Measurements from ENCODE around the gene MTERF2. TPM values are rescaled to one million over a fixed set of nuclear protein-coding genes. Genes with fewer than 3 reads are reported as not detected.

Gene MTERF2
- total and polyA plus RNA-seq, 10 of the 15 experiments (the other 5 are each of a cell fraction or from before 2014, with no cell fraction given), result 2.1 to 9.8 (median 6.7) TPM

DNA sequence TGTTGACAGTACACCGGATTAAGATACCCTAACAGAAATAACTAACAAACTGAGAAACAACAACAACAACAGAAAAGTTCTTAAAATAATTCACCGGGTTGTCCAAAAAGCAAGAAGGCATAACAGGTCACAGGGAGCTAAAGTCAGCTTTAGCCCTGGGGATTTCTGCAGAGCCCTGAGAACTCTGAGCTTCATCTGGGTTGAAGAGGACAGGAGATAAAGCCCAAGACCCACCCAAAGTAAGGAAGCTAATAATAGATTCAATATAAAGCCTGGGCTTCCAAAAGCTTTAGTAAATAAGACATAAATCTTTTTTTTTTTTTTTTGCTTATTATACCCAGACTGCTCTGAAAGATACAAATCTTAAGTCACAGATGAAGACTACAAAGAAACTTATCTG lies 44.1 kb upstream of the MTERF2 start:
- Histone ChIP-seq H4K20me1 (ENCODE audit: control insufficient read depth, insufficient read depth) (no peaks in the 10 kb centered on the region), H3K79me2 (ENCODE audit: control insufficient read depth, insufficient read depth, low read length) (no peaks in the 10 kb centered on the region), H3K9me3 (replicated peaks; ENCODE audit: control insufficient read depth, insufficient read depth, low read length) (no peaks in the 10 kb centered on the region), H3K4me2 (ENCODE audit: control insufficient read depth, insufficient read depth) (no peak overlapping the region), H3K27ac (ENCODE audit: control insufficient read depth, insufficient read depth) (no peak overlapping the region), H3K27me3 (replicated peaks in 1 of 2; ENCODE audit: control insufficient read depth in 2 of 2, insufficient read depth in 2 of 2, low read length in 1 of 2) (no peaks in the 10 kb centered on the region), H3K4me1 (ENCODE audit: control insufficient read depth, insufficient read depth, low read length) (no peaks in the 10 kb centered on the region), H2AFZ (ENCODE audit: control insufficient read depth, low read depth, low read length) (no peak overlapping the region), H3K36me3 (ENCODE audit: control insufficient read depth in 2 of 2, insufficient read depth in 2 of 2, low read length in 1 of 2) (no peaks in the 10 kb centered on the region), H3K9ac (ENCODE audit: control insufficient read depth, insufficient read depth, low read length) (no peak overlapping the region), H3K4me3 (no peak overlapping the region)
- no peak for TF ChIP-seq KDM1A (IDR thresholded peaks at IDR 0.05; ENCODE audit: borderline replicate concordance)
- TF ChIP-seq, protein P1, sequence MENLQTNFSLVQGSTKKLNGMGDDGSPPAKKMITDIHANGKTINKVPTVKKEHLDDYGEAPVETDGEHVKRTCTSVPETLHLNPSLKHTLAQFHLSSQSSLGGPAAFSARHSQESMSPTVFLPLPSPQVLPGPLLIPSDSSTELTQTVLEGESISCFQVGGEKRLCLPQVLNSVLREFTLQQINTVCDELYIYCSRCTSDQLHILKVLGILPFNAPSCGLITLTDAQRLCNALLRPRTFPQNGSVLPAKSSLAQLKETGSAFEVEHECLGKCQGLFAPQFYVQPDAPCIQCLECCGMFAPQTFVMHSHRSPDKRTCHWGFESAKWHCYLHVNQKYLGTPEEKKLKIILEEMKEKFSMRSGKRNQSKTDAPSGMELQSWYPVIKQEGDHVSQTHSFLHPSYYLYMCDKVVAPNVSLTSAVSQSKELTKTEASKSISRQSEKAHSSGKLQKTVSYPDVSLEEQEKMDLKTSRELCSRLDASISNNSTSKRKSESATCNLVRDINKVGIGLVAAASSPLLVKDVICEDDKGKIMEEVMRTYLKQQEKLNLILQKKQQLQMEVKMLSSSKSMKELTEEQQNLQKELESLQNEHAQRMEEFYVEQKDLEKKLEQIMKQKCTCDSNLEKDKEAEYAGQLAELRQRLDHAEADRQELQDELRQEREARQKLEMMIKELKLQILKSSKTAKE (IDR thresholded peaks at IDR 0.05; ENCODE audit: low read depth, poor library complexity, severe bottlenecking), result no peak
- TF ChIP-seq, protein P2, sequence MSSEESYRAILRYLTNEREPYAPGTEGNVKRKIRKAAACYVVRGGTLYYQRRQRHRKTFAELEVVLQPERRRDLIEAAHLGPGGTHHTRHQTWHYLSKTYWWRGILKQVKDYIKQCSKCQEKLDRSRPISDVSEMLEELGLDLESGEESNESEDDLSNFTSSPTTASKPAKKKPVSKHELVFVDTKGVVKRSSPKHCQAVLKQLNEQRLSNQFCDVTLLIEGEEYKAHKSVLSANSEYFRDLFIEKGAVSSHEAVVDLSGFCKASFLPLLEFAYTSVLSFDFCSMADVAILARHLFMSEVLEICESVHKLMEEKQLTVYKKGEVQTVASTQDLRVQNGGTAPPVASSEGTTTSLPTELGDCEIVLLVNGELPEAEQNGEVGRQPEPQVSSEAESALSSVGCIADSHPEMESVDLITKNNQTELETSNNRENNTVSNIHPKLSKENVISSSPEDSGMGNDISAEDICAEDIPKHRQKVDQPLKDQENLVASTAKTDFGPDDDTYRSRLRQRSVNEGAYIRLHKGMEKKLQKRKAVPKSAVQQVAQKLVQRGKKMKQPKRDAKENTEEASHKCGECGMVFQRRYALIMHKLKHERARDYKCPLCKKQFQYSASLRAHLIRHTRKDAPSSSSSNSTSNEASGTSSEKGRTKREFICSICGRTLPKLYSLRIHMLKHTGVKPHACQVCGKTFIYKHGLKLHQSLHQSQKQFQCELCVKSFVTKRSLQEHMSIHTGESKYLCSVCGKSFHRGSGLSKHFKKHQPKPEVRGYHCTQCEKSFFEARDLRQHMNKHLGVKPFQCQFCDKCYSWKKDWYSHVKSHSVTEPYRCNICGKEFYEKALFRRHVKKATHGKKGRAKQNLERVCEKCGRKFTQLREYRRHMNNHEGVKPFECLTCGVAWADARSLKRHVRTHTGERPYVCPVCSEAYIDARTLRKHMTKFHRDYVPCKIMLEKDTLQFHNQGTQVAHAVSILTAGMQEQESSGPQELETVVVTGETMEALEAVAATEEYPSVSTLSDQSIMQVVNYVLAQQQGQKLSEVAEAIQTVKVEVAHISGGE (CRISPR knock-in tag; IDR thresholded peaks at IDR 0.05), result no peak
- TF ChIP-seq, protein P3, sequence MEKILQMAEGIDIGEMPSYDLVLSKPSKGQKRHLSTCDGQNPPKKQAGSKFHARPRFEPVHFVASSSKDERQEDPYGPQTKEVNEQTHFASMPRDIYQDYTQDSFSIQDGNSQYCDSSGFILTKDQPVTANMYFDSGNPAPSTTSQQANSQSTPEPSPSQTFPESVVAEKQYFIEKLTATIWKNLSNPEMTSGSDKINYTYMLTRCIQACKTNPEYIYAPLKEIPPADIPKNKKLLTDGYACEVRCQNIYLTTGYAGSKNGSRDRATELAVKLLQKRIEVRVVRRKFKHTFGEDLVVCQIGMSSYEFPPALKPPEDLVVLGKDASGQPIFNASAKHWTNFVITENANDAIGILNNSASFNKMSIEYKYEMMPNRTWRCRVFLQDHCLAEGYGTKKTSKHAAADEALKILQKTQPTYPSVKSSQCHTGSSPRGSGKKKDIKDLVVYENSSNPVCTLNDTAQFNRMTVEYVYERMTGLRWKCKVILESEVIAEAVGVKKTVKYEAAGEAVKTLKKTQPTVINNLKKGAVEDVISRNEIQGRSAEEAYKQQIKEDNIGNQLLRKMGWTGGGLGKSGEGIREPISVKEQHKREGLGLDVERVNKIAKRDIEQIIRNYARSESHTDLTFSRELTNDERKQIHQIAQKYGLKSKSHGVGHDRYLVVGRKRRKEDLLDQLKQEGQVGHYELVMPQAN (conservative IDR thresholded peaks at IDR 0.05), result no peak
- no peak for TF ChIP-seq NFIC (IDR thresholded peaks at IDR 0.05; ENCODE audit: low read depth, low read length)
- TF ChIP-seq CHD1 (IDR thresholded peaks at IDR 0.05; ENCODE audit: low read depth, low read length), result no peak
- no peak for TF ChIP-seq EP300 (IDR thresholded peaks at IDR 0.05; ENCODE audit: borderline replicate concordance in 1 of 2, control insufficient read depth in 1 of 2, low read depth in 2 of 2, low read length in 2 of 2)
- TF ChIP-seq NR2C2 (IDR thresholded peaks at IDR 0.05; ENCODE audit: borderline replicate concordance, control insufficient read depth, insufficient read length, low read depth), result no peak
- no peak for TF ChIP-seq POLR2AphosphoS5 (IDR thresholded peaks at IDR 0.05; ENCODE audit: low read length)
- TF ChIP-seq POU2F2 (IDR thresholded peaks at IDR 0.05; ENCODE audit: borderline replicate concordance, low read depth, low read length), result no peak
- TF ChIP-seq POLR2A (IDR thresholded peaks at IDR 0.05; ENCODE audit: low read depth, low read length), result no peak
- no peak for DNase-seq (ENCODE audit: low read depth, low spot score)
- no peak for FAIRE-seq
- no peak for ATAC-seq
- ChIA-PET RAD21 (ENCODE audit: unreplicated experiment) (no interaction called here), SMC1A (ENCODE audit: uncharacterized antibody, unreplicated experiment) (interaction anchor here (0.9 kb wide), 1 partner anchor 79 kb away, joined by 3 read pairs; no protein-coding TSS in a partner anchor), POLR2A (no interaction called here), CTCF (interaction anchor here (0.6 to 1.1 kb wide), 3 partner anchors 10 to 870 kb away, joined by 3 to 4 read pairs (median 3); no protein-coding TSS in a partner anchor)
- in situ Hi-C loops (cut with MboI), result no loop called here
- BruUV-seq (replicated peaks), result no TSS peak
- 40% methylated on average over 2 of the region's 2 CpGs for WGBS (ENCODE audit: insufficient coverage, insufficient replicate concordance, low lambda C conversion rate, missing lambda C conversion rate)
- intact Hi-C loops (cut with micrococcal nuclease; ENCODE audit: unreplicated experiment), result no loop called here

All from GM12878 (cell line).